ENCODE measurements around the gene ARL4C. TPM values are rescaled to one million over a fixed set of nuclear protein-coding genes. Genes with fewer than 3 reads are reported as not detected.

Gene ARL4C
- total and polyA plus RNA-seq, 2 of the 8 experiments (the other 6 are each of a cell fraction or from before 2014, with no cell fraction given): 7.0 to 16.9 TPM

DNA sequence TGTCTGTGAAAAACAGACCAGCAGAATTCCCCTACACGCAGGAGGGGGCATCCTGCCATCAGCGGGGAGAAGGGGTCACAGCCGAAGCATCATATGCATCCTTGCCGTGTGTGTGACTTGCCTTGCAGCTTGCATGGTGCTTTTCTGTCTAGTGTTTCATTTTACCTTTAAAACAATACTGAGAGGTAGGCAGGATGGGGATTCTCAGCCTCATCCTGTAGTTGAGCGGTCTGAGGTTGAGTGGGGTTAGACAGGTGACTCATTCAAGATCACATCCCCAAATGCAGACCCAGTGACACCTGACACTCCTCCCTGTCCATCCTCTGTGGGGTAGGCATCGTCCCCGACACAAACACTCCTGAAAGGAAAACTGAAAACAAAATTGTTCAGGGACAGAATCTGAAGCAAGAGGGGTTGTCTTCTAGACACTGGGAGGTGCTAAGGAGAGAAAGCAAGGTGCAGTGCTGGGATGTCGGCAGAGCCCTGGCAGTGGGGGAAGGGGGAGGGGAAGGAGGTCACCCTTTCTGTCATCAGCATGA lies 7.9 kb downstream of the ARL4C start (continued):
- no peak for TF ChIP-seq RNF2 (IDR thresholded peaks at IDR 0.05; ENCODE audit: borderline replicate concordance, low read depth, low read length, missing control alignments, poor library complexity, severe bottlenecking)
- no peak for TF ChIP-seq JUND (IDR thresholded peaks at IDR 0.05; ENCODE audit: low read length)
- TF ChIP-seq CHD7 (IDR thresholded peaks at IDR 0.05; ENCODE audit: insufficient replicate concordance, low read length): no peak
- TF ChIP-seq POLR2AphosphoS5 (IDR thresholded peaks at IDR 0.05; ENCODE audit: low read depth, low read length): no peak
- no peak for TF ChIP-seq POU5F1 (IDR thresholded peaks at IDR 0.05; ENCODE audit: low read depth, low read length)
- no peak for TF ChIP-seq BCL11A (IDR thresholded peaks at IDR 0.05; ENCODE audit: low read depth in 2 of 2, low read length in 2 of 2)
- TF ChIP-seq, protein P1, sequence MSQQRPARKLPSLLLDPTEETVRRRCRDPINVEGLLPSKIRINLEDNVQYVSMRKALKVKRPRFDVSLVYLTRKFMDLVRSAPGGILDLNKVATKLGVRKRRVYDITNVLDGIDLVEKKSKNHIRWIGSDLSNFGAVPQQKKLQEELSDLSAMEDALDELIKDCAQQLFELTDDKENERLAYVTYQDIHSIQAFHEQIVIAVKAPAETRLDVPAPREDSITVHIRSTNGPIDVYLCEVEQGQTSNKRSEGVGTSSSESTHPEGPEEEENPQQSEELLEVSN (IDR thresholded peaks at IDR 0.05): no peak
- TF ChIP-seq CBX8 (IDR thresholded peaks at IDR 0.05; ENCODE audit: borderline replicate concordance, low read depth, low read length): no peak
- no peak for TF ChIP-seq CHD1 (IDR thresholded peaks at IDR 0.05; ENCODE audit: low read depth, low read length)
